GM12891 (cell line): ENCODE data around the gene FOXS1.

Experiments
- POLR2A ChIP-seq: IDR thresholded peaks from 2 replicates; pipeline ENCODE4 v1.6.1; 2011; ENCODE audit warnings: low read depth, low read length, control low read depth
- TAF1 ChIP-seq: IDR thresholded peaks from 2 replicates; pipeline ENCODE4 v1.6.1; 2011; ENCODE audit warnings: low read depth, low read length, control low read depth

GRCh38 chr20:31824125-31824485, 21.3 kb downstream of the FOXS1 start:
- TF ChIP-seq TAF1 (no peak), POLR2A (no peak)
